Mesenchymal stem cell (in vitro differentiated cells and primary cell): ENCODE results near the gene KCTD12.

Source experiments
- DNase-seq: peaks from one replicate; pipeline ENCODE4 v3.0.0-alpha.2; 2013
- H2AFZ ChIP-seq: one replicate; pipeline ENCODE4 v1.6.1; 2013; ENCODE audit warnings: low read depth, mild to moderate bottlenecking, control low read depth, inconsistent platforms, low read length, moderate library complexity
- H2AK5ac ChIP-seq: 2 replicates; pipeline ENCODE4 v1.6.1; 2013; ENCODE audit warnings: low read length, moderate library complexity, mild to moderate bottlenecking, inconsistent platforms; ENCODE audit not compliant: severe bottlenecking
- H2BK120ac ChIP-seq: one replicate; pipeline ENCODE4 v1.6.1; 2013; ENCODE audit warnings: low read depth, mild to moderate bottlenecking, inconsistent platforms, low read length, moderate library complexity
- H2BK12ac ChIP-seq, 2 experiments: one replicate each; pipeline ENCODE4 v1.6.1; 2013; ENCODE audit warnings: inconsistent platforms in 2 of 2, low read length in 2 of 2, mild to moderate bottlenecking in 2 of 2, moderate library complexity in 2 of 2, control low read depth in 1 of 2
- H2BK15ac ChIP-seq: one replicate; pipeline ENCODE4 v1.6.1; 2013; ENCODE audit warnings: mild to moderate bottlenecking, low read depth, inconsistent platforms; ENCODE audit not compliant: poor library complexity, severe bottlenecking
- H2BK5ac ChIP-seq: 2 replicates; pipeline ENCODE4 v1.6.1; 2013; ENCODE audit warnings: low read depth, mild to moderate bottlenecking, low read length, control low read depth, inconsistent platforms; ENCODE audit not compliant: poor library complexity, severe bottlenecking
- H3K14ac ChIP-seq, 2 experiments: one replicate each; pipeline ENCODE4 v1.6.1; 2013; ENCODE audit warnings: inconsistent platforms in 2 of 2, low read length in 2 of 2, control low read depth in 1 of 2, mild to moderate bottlenecking in 1 of 2, moderate library complexity in 1 of 2
- H3K18ac ChIP-seq, 2 experiments: one replicate each; pipeline ENCODE4 v1.6.1; 2013; ENCODE audit warnings: inconsistent platforms in 2 of 2, low read length in 2 of 2, control low read depth in 1 of 2, low read depth in 1 of 2, mild to moderate bottlenecking in 1 of 2
- H3K23ac ChIP-seq, 2 experiments: one replicate each; pipeline ENCODE4 v1.6.1; 2013; ENCODE audit warnings: inconsistent platforms in 2 of 2, low read length in 2 of 2, mild to moderate bottlenecking in 2 of 2, moderate library complexity in 2 of 2, control low read depth in 1 of 2
- H3K27ac ChIP-seq: 2 replicates; pipeline ENCODE4 v1.5.1; 2013; ENCODE audit warnings: mild to moderate bottlenecking, moderate library complexity, low read length, control low read depth, inconsistent platforms; ENCODE audit not compliant: poor library complexity, severe bottlenecking
- H3K27me3 ChIP-seq, 2 experiments: 2 replicates each; pipeline versions ENCODE4 v1.6.1 to v1.7.0; 2013; ENCODE audit warnings: low read length in 2 of 2, mild to moderate bottlenecking in 2 of 2, moderate library complexity in 2 of 2, control low read depth in 1 of 2, inconsistent platforms in 1 of 2; ENCODE audit not compliant: control insufficient read depth in 1 of 2, insufficient read depth in 1 of 2
- H3K36me3 ChIP-seq, 2 experiments: 2 replicates each; pipeline versions ENCODE4 v1.6.1 to v1.7.0; 2013; ENCODE audit warnings: low read length in 2 of 2, control low read depth in 1 of 2, inconsistent platforms in 1 of 2, low read depth in 1 of 2, mild to moderate bottlenecking in 1 of 2; ENCODE audit not compliant: insufficient read depth in 2 of 2, control insufficient read depth in 1 of 2
- H3K4ac ChIP-seq, 2 experiments: one replicate each; pipeline ENCODE4 v1.6.1; 2013; ENCODE audit warnings: inconsistent platforms in 2 of 2, low read length in 2 of 2, mild to moderate bottlenecking in 2 of 2, moderate library complexity in 2 of 2, control low read depth in 1 of 2, low read depth in 1 of 2
- H3K4me1 ChIP-seq: 2 replicates; pipeline ENCODE4 v1.6.1; 2013; ENCODE audit warnings: low read depth, low read length, control low read depth; ENCODE audit not compliant: control insufficient read depth, insufficient read depth
- H3K4me2 ChIP-seq: 2 replicates; pipeline ENCODE4 v1.6.1; 2013; ENCODE audit warnings: low read length, mild to moderate bottlenecking, inconsistent platforms; ENCODE audit not compliant: poor library complexity, severe bottlenecking
- H3K4me3 ChIP-seq, 2 experiments: 2 replicates each; pipeline versions ENCODE4 v1.5.1 to v1.7.0; 2013; ENCODE audit warnings: low read length in 2 of 2, mild to moderate bottlenecking in 2 of 2, control low read depth in 1 of 2, low read depth in 1 of 2; ENCODE audit not compliant: insufficient read depth in 1 of 2
- H3K79me1 ChIP-seq: replicated peaks from 2 replicates; pipeline ENCODE4 v1.6.1; 2013; ENCODE audit warnings: mild to moderate bottlenecking, control low read depth, low read length, inconsistent platforms; ENCODE audit not compliant: poor library complexity, severe bottlenecking
- H3K9ac ChIP-seq: 2 replicates; pipeline ENCODE4 v1.7.0; 2013; ENCODE audit warnings: mild to moderate bottlenecking, low read length, moderate library complexity
- H3K9me3 ChIP-seq: 2 replicates; pipeline ENCODE4 v1.7.0; 2013; ENCODE audit warnings: mild to moderate bottlenecking, low read length; ENCODE audit not compliant: control insufficient read depth
- H4K8ac ChIP-seq: one replicate; pipeline ENCODE4 v1.6.1; 2013; ENCODE audit warnings: inconsistent platforms, mild to moderate bottlenecking, low read length, moderate library complexity
- H4K91ac ChIP-seq: one replicate; pipeline ENCODE4 v1.6.1; 2013; ENCODE audit warnings: mild to moderate bottlenecking, low read length, inconsistent platforms
- WGBS: methylation state at CpG from one replicate; pipeline ENCODE4 v1.1.7; 2013; ENCODE audit warnings: mixed read lengths; 5-methylcytosine and 5-hydroxymethylcytosine counted together

KCTD12 gene

DNA sequence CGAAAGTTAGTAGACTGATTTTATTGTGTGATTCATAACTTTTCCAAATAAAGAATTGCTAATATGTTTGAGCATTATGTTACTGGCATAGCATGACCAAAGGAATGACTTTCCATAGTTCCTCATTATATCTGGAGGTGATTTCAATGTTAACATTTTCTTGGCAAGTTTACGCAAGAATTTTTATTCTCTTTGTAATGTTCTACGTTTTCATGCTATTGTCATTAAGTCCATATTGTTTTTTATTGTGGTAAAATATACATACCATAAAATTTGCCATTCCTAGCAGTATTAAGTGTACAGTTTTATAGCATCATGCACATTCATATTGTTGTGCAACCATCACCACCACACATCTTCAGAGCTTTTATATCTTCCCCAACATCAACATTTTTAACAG lies 14.8 kb downstream of the KCTD12 start:
- DNase-seq: no peak
- Histone ChIP-seq H2BK5ac (no peak overlapping the region), H3K4me2 (no peak overlapping the region), H2BK12ac (no peak overlapping the region), H2BK120ac (no peak overlapping the region), H3K14ac (no peak overlapping the region), H3K18ac (no peak overlapping the region), H3K4ac (no peak overlapping the region), H3K27ac (no peak overlapping the region), H3K23ac (no peak overlapping the region), H4K91ac (no peak overlapping the region), H3K36me3 (no peaks in the 10 kb centered on the region), H3K4me1 (no peaks in the 10 kb centered on the region), H3K9ac (no peak overlapping the region), H2AFZ (no peak overlapping the region), H4K8ac (no peak overlapping the region), H2AK5ac (no peak overlapping the region), H2BK15ac (no peak overlapping the region), H3K27me3 (no peaks in the 10 kb centered on the region), H3K9me3 (no peaks in the 10 kb centered on the region), H3K4me3 (no peak overlapping the region), H3K79me1 (no peaks in the 10 kb centered on the region)
- WGBS: no CpG with 5 or more reads among the region's 3 CpGs

DNA sequence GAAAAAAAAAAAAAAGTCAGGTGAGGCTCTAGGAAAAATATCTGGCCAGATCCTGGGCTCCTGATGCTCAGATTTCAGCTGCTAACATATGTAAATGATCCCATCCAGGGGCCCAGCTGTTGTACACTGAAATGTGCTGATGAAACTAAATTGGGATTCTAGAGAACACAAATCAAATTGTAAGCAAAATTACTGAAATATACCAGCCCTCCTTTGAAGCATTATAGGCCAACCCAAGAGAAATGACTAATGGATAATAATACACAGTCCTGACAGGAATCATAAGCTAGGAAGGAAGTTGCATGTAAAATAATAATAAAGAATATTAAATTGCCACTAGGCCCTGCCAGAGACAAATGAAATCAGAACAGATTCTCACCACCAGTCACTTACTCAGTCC lies 17.8 kb downstream of the KCTD12 start:
- H3K9ac ChIP-seq: peak overlapping the region; percentile 7
- H3K4me1 ChIP-seq: no peaks in the 10 kb centered on the region
- H3K36me3 ChIP-seq: no peaks in the 10 kb centered on the region
- H4K91ac ChIP-seq: no peak overlapping the region
- no peak overlapping the region for H3K18ac ChIP-seq
- H3K27me3 ChIP-seq: no peaks in the 10 kb centered on the region
- no peak overlapping the region for H3K4me2 ChIP-seq
- H2BK120ac ChIP-seq: no peak overlapping the region
- H3K4ac ChIP-seq: no peak overlapping the region
- H2AFZ ChIP-seq: no peak overlapping the region
- H2BK5ac ChIP-seq: no peak overlapping the region
- H2AK5ac ChIP-seq: no peak overlapping the region
- H3K9me3 ChIP-seq: no peaks in the 10 kb centered on the region
- H2BK12ac ChIP-seq: no peak overlapping the region
- no peak overlapping the region for H3K4me3 ChIP-seq
- H3K23ac ChIP-seq: no peak overlapping the region
- no peak overlapping the region for H3K27ac ChIP-seq
- no peaks in the 10 kb centered on the region for H3K79me1 ChIP-seq
- H2BK15ac ChIP-seq: no peak overlapping the region
- H4K8ac ChIP-seq: no peak overlapping the region
- H3K14ac ChIP-seq: no peak overlapping the region
- DNase-seq: no peak

DNA sequence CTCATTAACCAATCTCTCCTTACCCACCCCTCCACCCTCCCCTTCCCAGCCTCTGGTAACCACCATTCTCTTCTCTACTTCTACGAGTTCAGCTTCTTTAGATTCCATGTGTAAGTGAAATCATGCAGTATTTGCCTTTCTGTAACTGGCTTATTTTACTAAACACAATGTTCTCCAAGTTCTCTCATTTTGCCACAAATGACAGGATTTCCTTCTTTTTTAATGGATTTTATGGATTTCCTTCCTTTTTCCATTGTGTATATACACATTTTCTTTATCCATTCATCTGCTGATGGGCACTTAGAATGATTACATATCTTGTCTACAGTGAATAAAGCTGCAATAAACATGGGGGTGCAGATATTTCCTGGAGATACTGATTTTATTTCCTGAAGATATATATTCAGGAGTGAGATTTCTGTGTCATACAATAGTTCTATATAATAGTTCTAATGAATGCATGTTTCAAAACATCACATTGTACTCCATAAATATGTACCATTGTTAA lies 20.2 kb downstream of the KCTD12 start:
- H3K79me1 ChIP-seq: no peaks in the 10 kb centered on the region
- no peak overlapping the region for H2BK15ac ChIP-seq
- H2BK12ac ChIP-seq: no peak overlapping the region
- H3K4me3 ChIP-seq: no peak overlapping the region
- no peak overlapping the region for H2BK120ac ChIP-seq
- no peaks in the 10 kb centered on the region for H3K9me3 ChIP-seq
- no peak overlapping the region for H4K91ac ChIP-seq
- no peaks in the 10 kb centered on the region for H3K36me3 ChIP-seq
- no peak overlapping the region for H3K18ac ChIP-seq
- H2AFZ ChIP-seq: no peak overlapping the region
- H3K4ac ChIP-seq: no peak overlapping the region
- no peak for DNase-seq
- no CpG with 5 or more reads among the region's 1 CpG for WGBS
- H3K23ac ChIP-seq: no peak overlapping the region
- no peak overlapping the region for H3K4me2 ChIP-seq
- no peaks in the 10 kb centered on the region for H3K27me3 ChIP-seq
- no peak overlapping the region for H4K8ac ChIP-seq
- no peak overlapping the region for H2AK5ac ChIP-seq
- H2BK5ac ChIP-seq: no peak overlapping the region
- no peaks in the 10 kb centered on the region for H3K4me1 ChIP-seq
- H3K27ac ChIP-seq: no peak overlapping the region
- H3K9ac ChIP-seq: no peak overlapping the region
- no peak overlapping the region for H3K14ac ChIP-seq

DNA sequence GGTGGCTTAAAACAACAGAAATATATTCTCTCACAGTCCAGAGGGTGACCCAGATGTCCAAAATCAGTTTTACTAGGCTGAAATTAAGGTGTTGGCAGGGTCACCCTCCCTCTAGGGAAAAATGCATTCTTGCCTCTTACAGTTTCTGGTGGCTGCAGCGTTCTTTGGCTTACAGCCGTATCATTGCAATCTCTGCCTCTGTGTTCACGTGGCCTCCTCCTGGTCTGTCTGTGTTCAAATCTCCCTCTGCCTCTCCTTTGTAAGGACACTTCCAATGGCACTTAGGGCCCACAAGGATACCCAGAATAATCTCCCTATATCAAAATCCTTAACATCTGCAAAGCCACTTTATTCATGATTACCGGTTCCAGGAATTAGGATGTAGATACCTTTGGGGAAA lies 21.1 kb downstream of the KCTD12 start:
- Histone ChIP-seq H3K4me2 (no peak overlapping the region), H3K14ac (no peak overlapping the region), H4K91ac (no peak overlapping the region), H2BK5ac (no peak overlapping the region), H3K9me3 (no peaks in the 10 kb centered on the region), H2AFZ (no peak overlapping the region), H2BK120ac (no peak overlapping the region), H2AK5ac (no peak overlapping the region), H3K27me3 (no peaks in the 10 kb centered on the region), H3K9ac (no peak overlapping the region), H2BK15ac (no peak overlapping the region), H2BK12ac (no peak overlapping the region), H3K79me1 (no peaks in the 10 kb centered on the region), H4K8ac (no peak overlapping the region), H3K36me3 (no peaks in the 10 kb centered on the region), H3K27ac (no peak overlapping the region), H3K4ac (no peak overlapping the region), H3K23ac (no peak overlapping the region), H3K18ac (no peak overlapping the region), H3K4me3 (no peak overlapping the region), H3K4me1 (no peaks in the 10 kb centered on the region)
- no peak for DNase-seq
- WGBS: 87% methylated on average over 3 of the region's 4 CpGs
